ENCODE data around the gene UBE2F. TPM values are rescaled to one million over a fixed set of nuclear protein-coding genes. Genes with fewer than 3 reads are reported as not detected.

The UBE2F gene
- total RNA-seq, 2 donors from 2014 or later: 58.3 to 59.2 TPM

DNA sequence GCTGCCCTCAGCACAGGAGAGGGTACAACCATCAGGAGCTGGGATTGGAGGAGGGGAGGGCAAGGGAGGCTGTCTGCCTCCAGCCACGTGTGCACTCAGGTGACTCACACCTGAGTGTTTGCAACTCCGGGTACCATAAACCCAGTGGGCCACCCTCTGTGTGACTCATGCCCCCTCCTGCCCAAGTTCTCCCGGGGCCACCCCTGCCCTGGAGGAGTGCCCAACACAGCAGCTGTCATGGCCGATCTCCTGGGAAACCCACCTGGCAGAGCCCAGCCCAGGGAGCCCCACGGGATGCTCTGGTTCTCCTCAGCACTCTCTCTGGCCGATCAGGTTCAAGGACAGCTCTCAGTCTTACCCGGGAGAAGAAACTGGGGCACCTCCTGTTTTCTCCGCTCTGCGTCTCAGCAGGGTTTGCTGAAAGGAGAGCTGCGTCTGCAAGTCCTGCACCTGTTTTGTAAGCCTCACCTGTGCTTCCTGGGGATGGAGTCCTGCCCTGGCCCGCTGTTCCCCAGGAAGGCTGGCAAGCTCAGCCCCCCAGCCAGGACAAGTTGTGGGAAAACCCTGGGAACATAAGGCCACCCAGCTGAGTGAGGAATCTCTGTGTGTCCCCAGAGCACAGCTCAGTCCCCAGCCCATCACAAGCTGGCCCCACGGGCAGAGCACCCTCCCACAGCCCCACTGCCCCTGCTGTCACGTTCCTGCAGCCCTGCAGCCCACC, 44.0 kb upstream of the UBE2F start:
- Histone ChIP-seq H3K9ac (ENCODE audit: extremely low read depth, low read length, poor library complexity, severe bottlenecking) (no peak overlapping the region), H3K4me3 (ENCODE audit: low read length) (no peak overlapping the region), H3K27me3 (ENCODE audit: control insufficient read depth, insufficient read depth, low read length, poor library complexity, severe bottlenecking) (peaks cover 4% of the 10 kb centered on the region), H3K36me3 (ENCODE audit: control insufficient read depth, insufficient read depth, low read length) (no peaks in the 10 kb centered on the region), H3K27ac (ENCODE audit: low read depth, low read length) (no peak overlapping the region), H3K4me1 (ENCODE audit: control insufficient read depth, insufficient read depth, low read length) (no peaks in the 10 kb centered on the region), H3K9me3 (ENCODE audit: control insufficient read depth, low read length) (no peaks in the 10 kb centered on the region)
- H3K27ac Mint-ChIP-seq: no peak overlapping the region
- no peak overlapping the region for H3K4me3 Mint-ChIP-seq
- TF ChIP-seq, protein P1, sequence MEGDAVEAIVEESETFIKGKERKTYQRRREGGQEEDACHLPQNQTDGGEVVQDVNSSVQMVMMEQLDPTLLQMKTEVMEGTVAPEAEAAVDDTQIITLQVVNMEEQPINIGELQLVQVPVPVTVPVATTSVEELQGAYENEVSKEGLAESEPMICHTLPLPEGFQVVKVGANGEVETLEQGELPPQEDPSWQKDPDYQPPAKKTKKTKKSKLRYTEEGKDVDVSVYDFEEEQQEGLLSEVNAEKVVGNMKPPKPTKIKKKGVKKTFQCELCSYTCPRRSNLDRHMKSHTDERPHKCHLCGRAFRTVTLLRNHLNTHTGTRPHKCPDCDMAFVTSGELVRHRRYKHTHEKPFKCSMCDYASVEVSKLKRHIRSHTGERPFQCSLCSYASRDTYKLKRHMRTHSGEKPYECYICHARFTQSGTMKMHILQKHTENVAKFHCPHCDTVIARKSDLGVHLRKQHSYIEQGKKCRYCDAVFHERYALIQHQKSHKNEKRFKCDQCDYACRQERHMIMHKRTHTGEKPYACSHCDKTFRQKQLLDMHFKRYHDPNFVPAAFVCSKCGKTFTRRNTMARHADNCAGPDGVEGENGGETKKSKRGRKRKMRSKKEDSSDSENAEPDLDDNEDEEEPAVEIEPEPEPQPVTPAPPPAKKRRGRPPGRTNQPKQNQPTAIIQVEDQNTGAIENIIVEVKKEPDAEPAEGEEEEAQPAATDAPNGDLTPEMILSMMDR (conservative IDR thresholded peaks at IDR 0.05): no peak
- WGBS, 2 experiments (ENCODE audit: insufficient coverage in 1 of 2, insufficient read length in 1 of 2): 78 to 79% methylated on average over 9 to 13 of the region's 13 CpGs
- H3K9me3 Mint-ChIP-seq: no peaks in the 10 kb centered on the region
- DNase-seq: peak; percentile 55
- H3K27me3 Mint-ChIP-seq (ENCODE audit: insufficient read depth): peaks cover 17% of the 10 kb centered on the region
- H3K4me1 Mint-ChIP-seq: no peaks in the 10 kb centered on the region
- H3K36me3 Mint-ChIP-seq (ENCODE audit: low read depth): no peaks in the 10 kb centered on the region

DNA sequence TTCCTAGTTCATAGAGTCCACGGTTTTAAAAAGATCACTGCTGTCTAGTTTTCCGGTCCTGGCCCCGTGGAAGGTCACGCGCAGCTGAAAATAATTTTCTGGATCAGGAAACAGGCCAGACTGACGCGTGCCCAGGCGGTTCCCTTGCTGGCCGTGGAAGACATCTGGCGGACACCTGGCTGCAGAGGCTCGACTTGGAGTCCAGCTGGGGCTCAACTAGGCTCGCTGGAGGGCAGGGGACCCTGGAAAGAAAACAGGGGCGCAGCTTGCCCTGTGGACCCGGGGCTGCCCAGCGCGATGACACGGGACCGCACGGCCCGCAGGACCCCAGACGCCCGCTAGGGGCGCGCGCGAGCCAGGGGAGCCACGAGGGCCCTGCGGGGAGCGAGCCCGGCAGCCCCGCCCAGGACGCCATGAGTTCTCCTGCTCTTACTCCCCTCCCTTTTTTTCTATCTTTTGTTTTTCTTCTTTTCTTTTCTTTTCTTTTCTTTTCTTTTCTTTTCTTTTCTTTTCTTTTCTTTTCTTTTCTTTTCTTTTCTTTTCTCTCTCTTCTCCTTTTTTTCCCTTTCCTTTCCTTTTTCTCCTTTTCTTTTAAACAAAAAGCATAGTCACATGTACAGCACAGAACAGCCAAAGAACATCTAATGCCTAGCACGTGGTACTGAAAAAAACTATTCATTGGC, 43.2 kb upstream of the UBE2F start:
- no peak overlapping the region for H3K27ac Mint-ChIP-seq
- Histone ChIP-seq H3K36me3 (ENCODE audit: control insufficient read depth, insufficient read depth, low read length) (no peaks in the 10 kb centered on the region), H3K9me3 (ENCODE audit: control insufficient read depth, low read length) (no peaks in the 10 kb centered on the region), H3K4me3 (ENCODE audit: low read length) (no peak overlapping the region), H3K4me1 (ENCODE audit: control insufficient read depth, insufficient read depth, low read length) (no peaks in the 10 kb centered on the region), H3K27me3 (ENCODE audit: control insufficient read depth, insufficient read depth, low read length, poor library complexity, severe bottlenecking) (peaks cover 4% of the 10 kb centered on the region), H3K9ac (ENCODE audit: extremely low read depth, low read length, poor library complexity, severe bottlenecking) (no peak overlapping the region), H3K27ac (ENCODE audit: low read depth, low read length) (no peak overlapping the region)
- TF ChIP-seq, protein P1 (conservative IDR thresholded peaks at IDR 0.05): peak; percentile 99
- H3K9me3 Mint-ChIP-seq: no peaks in the 10 kb centered on the region
- peaks cover 17% of the 10 kb centered on the region for H3K27me3 Mint-ChIP-seq (ENCODE audit: insufficient read depth)
- WGBS, 2 experiments (ENCODE audit: insufficient coverage in 1 of 2, insufficient read length in 1 of 2): 32 to 35% methylated on average over 23 to 33 of the region's 33 CpGs
- H3K4me1 Mint-ChIP-seq: no peaks in the 10 kb centered on the region
- H3K4me3 Mint-ChIP-seq: no peak overlapping the region
- H3K36me3 Mint-ChIP-seq (ENCODE audit: low read depth): no peaks in the 10 kb centered on the region
- peak; percentile 93 for DNase-seq

- no peak overlapping the region for H3K27ac Mint-ChIP-seq
- Histone ChIP-seq H3K4me1 (ENCODE audit: control insufficient read depth, insufficient read depth, low read length) (no peaks in the 10 kb centered on the region), H3K4me3 (ENCODE audit: low read length) (no peak overlapping the region), H3K27me3 (ENCODE audit: control insufficient read depth, insufficient read depth, low read length, poor library complexity, severe bottlenecking) (peaks cover 4% of the 10 kb centered on the region), H3K36me3 (ENCODE audit: control insufficient read depth, insufficient read depth, low read length) (no peaks in the 10 kb centered on the region), H3K9me3 (ENCODE audit: control insufficient read depth, low read length) (no peaks in the 10 kb centered on the region), H3K9ac (ENCODE audit: extremely low read depth, low read length, poor library complexity, severe bottlenecking) (no peak overlapping the region), H3K27ac (ENCODE audit: low read depth, low read length) (no peak overlapping the region)
- TF ChIP-seq, protein P1 (conservative IDR thresholded peaks at IDR 0.05): no peak
- H3K4me1 Mint-ChIP-seq: no peaks in the 10 kb centered on the region
- H3K36me3 Mint-ChIP-seq (ENCODE audit: low read depth): no peaks in the 10 kb centered on the region
- no peaks in the 10 kb centered on the region for H3K9me3 Mint-ChIP-seq
- no peak for DNase-seq
- peaks cover 17% of the 10 kb centered on the region for H3K27me3 Mint-ChIP-seq (ENCODE audit: insufficient read depth)
- WGBS, 2 experiments (ENCODE audit: insufficient coverage in 1 of 2, insufficient read length in 1 of 2): 93 to 95% methylated on average over 14 of the region's 14 CpGs
- no peak overlapping the region for H3K4me3 Mint-ChIP-seq
Observed at GRCh38 chr2:237924164-237924534, 42.7 kb upstream of the UBE2F start.
